GM23248 (cell line): ENCODE measurements around the gene SGMS1. TPM values are rescaled to one million over a fixed set of nuclear protein-coding genes. Genes with fewer than 3 reads are reported as not detected.

Experiments used
- DNase-seq: peaks from one replicate; pipeline ENCODE4 v3.0.0-alpha.2; 2015
- H2AFZ ChIP-seq: fragments of 200-600 bp; sonication (generic); 2 replicates; pipeline ENCODE4 v1.6.1; 2016; ENCODE audit warnings: antibody characterized with exemption
- H3F3A ChIP-seq: fragments of 200-600 bp; sonication (generic); 2 replicates; pipeline ENCODE4 v1.6.1; 2016; ENCODE audit warnings: mild to moderate bottlenecking, antibody characterized with exemption, mixed run types; ENCODE audit not compliant: insufficient read depth
- H3K27ac ChIP-seq: fragments of 200-600 bp; sonication (generic); 2 replicates; pipeline ENCODE4 v1.5.1; 2016; ENCODE audit warnings: mild to moderate bottlenecking
- H3K27me3 ChIP-seq: fragments of 200-600 bp; sonication (generic); replicated peaks from 2 replicates; pipeline ENCODE4 v1.6.1; 2016; ENCODE audit warnings: mild to moderate bottlenecking; ENCODE audit not compliant: insufficient read depth
- H3K36me3 ChIP-seq: fragments of 200-600 bp; sonication (generic); 2 replicates; pipeline ENCODE4 v1.6.1; 2016; ENCODE audit warnings: low read depth, mild to moderate bottlenecking
- H3K4me1 ChIP-seq: fragments of 200-600 bp; sonication (generic); 2 replicates; pipeline ENCODE4 v1.6.1; 2016; ENCODE audit warnings: mild to moderate bottlenecking; ENCODE audit not compliant: insufficient read depth
- H3K4me2 ChIP-seq: fragments of 200-600 bp; sonication (generic); one replicate; pipeline ENCODE4 v1.6.1; 2016; ENCODE audit warnings: mild to moderate bottlenecking; ENCODE audit not compliant: unreplicated experiment
- H3K4me3 ChIP-seq: fragments of 200-600 bp; sonication (generic); 2 replicates; pipeline ENCODE4 v1.5.1; 2016; ENCODE audit warnings: mild to moderate bottlenecking
- H3K79me2 ChIP-seq: fragments of 200-600 bp; sonication (generic); 2 replicates; pipeline ENCODE4 v1.6.1; 2016; ENCODE audit warnings: mild to moderate bottlenecking; ENCODE audit not compliant: insufficient read depth
- H3K9ac ChIP-seq: fragments of 200-600 bp; sonication (generic); 2 replicates; pipeline ENCODE4 v1.6.1; 2016; ENCODE audit warnings: mild to moderate bottlenecking
- H3K9me2 ChIP-seq: fragments of 200-600 bp; sonication (generic); 2 replicates; pipeline ENCODE4 v1.6.1; 2016; ENCODE audit warnings: mixed run types, mild to moderate bottlenecking, moderate library complexity; ENCODE audit not compliant: insufficient read depth
- H3K9me3 ChIP-seq: fragments of 200-600 bp; sonication (generic); one replicate; pipeline ENCODE4 v1.6.1; 2017; ENCODE audit warnings: low read depth
- H4K20me1 ChIP-seq: fragments of 200-600 bp; sonication (generic); 2 replicates; pipeline ENCODE4 v1.6.0; 2016; ENCODE audit not compliant: insufficient read depth
- EZH2 ChIP-seq: fragments of 200-600 bp; sonication (generic); IDR thresholded peaks from 2 replicates; pipeline ENCODE4 v1.6.1; 2018; ENCODE audit warnings: antibody characterized with exemption, mild to moderate bottlenecking; ENCODE audit not compliant: insufficient read depth, poor library complexity, severe bottlenecking
- EZH2phosphoT487 ChIP-seq: fragments of 200-600 bp; sonication (generic); IDR thresholded peaks from 2 replicates; pipeline ENCODE4 v1.6.1; 2018; ENCODE audit warnings: antibody characterized with exemption, moderate library complexity, mild to moderate bottlenecking, low read depth; ENCODE audit not compliant: insufficient read depth
- WGBS, 2 experiments: methylation state at CpG; one replicate each; pipeline ENCODE4 v1.1.6; 2015 to 2017; ENCODE audit warnings: low lambda C conversion rate in 2 of 2, low coverage in 1 of 2; ENCODE audit errors: missing lambda C conversion rate in 2 of 2; 5-methylcytosine and 5-hydroxymethylcytosine counted together
- in situ Hi-C: fragments of 300-500 bp; cut with MboI; formaldehyde crosslinking; loops from 2 replicates; pipeline ENCODE4 v1.15.0; 2020
- polyA plus RNA-seq: library from polyadenylated mRNA; unstranded; fragments of >200 nt; fragmentation: Nextera tagmentation; extraction: Ambion mirVana; gene quantifications from 2 replicates; pipeline ENCODE4 v1.2.1, GENCODE V29; 2016
- total RNA-seq: library from RNA; depleted of rRNA; stranded (reverse); fragments of >200 nt; shearing (Covaris generic); gene quantifications from 2 replicates; pipeline ENCODE4 v1.2.3, GENCODE V29; 2014

SGMS1 gene
- total and polyA plus RNA-seq, 2 experiments from 2014 or later: 22.7 to 53.6 TPM

DNA sequence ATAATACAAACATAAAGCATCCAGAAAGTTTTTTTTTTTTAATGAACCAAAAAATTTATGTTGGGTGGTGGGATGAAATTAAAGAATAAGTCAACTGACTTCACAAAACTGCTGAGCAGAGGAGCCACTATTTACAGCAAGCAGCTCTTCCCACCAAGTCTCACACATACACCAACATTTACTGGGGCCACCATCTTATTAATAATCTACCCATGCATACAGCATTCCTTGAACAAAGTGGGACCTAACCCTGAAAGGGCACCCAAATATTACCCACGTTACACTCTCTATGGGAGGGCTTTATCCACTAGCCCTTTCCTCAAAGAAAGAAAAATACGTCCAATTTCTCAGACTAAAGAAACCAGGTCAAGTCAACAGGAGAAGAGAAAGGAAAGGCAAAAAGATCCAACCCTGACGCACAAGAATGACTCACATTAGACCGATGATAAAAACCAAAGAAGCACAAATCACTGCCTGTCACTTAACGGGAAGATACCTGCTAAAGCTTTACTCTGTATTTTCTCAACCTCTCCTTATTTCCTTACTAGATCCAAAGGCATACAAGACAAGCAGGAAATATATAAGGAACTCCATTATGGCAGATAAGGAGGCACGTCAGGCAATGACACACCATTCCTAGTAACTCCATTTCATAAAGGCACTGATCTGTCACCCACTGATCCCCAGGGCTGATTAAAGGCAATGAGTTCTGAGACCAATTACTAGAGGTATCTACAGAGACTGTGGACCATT, 230.6 kb downstream of the SGMS1 start:
- no peak overlapping the region for H3K9ac ChIP-seq
- H2AFZ ChIP-seq: no peak overlapping the region
- no peaks in the 10 kb centered on the region for H3K36me3 ChIP-seq
- in situ Hi-C loops: no loop called here
- no peaks in the 10 kb centered on the region for H3K9me3 ChIP-seq
- H3K79me2 ChIP-seq: peaks cover 87% of the 10 kb centered on the region
- WGBS, 2 experiments: 86 to 96% methylated on average over 6 of the region's 6 CpGs
- peaks cover 39% of the 10 kb centered on the region for H3K4me1 ChIP-seq
- no peak overlapping the region for H3K27ac ChIP-seq
- H3K27me3 ChIP-seq: no peaks in the 10 kb centered on the region
- DNase-seq: no peak
- no peak overlapping the region for H3K4me2 ChIP-seq
- no peak overlapping the region for H3K4me3 ChIP-seq
- H4K20me1 ChIP-seq: peaks cover 9% of the 10 kb centered on the region; the same call in 1 of the 2 replicates
- peaks cover 10% of the 10 kb centered on the region; the same call in 1 of the 2 replicates for H3F3A ChIP-seq
- H3K9me2 ChIP-seq: no peaks in the 10 kb centered on the region
- no peak for TF ChIP-seq EZH2phosphoT487
- TF ChIP-seq EZH2: no peak

DNA sequence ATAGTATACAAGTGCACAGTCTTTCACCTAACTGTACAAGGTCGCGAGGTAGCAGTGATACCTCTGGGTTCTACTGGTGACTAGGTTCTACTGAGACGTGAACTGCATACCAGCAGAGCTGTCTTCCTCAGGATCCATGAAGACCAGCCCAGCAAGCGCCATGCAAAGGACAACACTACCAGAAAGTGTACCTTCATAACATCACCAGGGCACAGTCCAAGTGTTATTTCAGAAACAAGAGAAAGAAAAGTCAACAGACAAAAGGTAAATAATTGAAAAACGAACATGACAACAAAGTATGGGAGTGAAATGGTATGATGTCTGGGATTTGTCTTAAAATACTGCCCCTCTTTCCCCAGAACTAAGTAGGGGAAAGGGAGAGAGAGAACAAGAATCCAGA, 231.3 kb downstream of the SGMS1 start:
- H3K79me2 ChIP-seq: peaks cover 87% of the 10 kb centered on the region
- DNase-seq: no peak
- H3K27ac ChIP-seq: no peak overlapping the region
- peaks cover 9% of the 10 kb centered on the region; the same call in 1 of the 2 replicates for H3F3A ChIP-seq
- H2AFZ ChIP-seq: no peak overlapping the region
- no peaks in the 10 kb centered on the region for H3K36me3 ChIP-seq
- no peak overlapping the region for H3K4me3 ChIP-seq
- no peaks in the 10 kb centered on the region for H3K9me3 ChIP-seq
- no peak overlapping the region for H3K9ac ChIP-seq
- peaks cover 9% of the 10 kb centered on the region; the same call in 1 of the 2 replicates for H4K20me1 ChIP-seq
- H3K27me3 ChIP-seq: no peaks in the 10 kb centered on the region
- TF ChIP-seq EZH2phosphoT487 (no peak), EZH2 (no peak)
- 85 to 94% methylated on average over 5 of the region's 5 CpGs for WGBS, 2 experiments
- H3K4me1 ChIP-seq: peaks cover 39% of the 10 kb centered on the region
- H3K4me2 ChIP-seq: no peak overlapping the region
- H3K9me2 ChIP-seq: no peaks in the 10 kb centered on the region
- in situ Hi-C loops: no loop called here

DNA sequence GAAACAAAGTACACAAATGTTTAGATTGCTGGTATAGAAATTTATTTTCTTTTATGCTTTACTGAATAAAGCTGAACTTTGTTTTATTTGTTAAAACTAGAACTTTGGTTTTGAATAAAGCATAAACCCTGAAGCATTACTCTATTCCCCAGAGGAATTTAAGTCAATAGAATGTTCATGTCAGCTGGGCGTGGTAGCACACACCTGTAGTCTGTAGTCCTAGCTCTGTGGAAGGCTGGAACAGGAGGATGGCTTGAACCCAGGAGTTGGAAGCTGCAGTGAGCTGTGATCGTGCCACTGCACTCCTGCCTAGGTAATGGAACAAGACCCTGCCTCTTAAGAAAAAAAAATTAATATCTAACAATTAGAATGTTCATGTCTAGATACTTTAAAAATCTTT, 233.5 kb downstream of the SGMS1 start:
- no peak overlapping the region for H2AFZ ChIP-seq
- WGBS, 2 experiments: 100% methylated on average over 2 of the region's 2 CpGs
- TF ChIP-seq EZH2 (no peak), EZH2phosphoT487 (no peak)
- H3K4me3 ChIP-seq: no peak overlapping the region
- in situ Hi-C loops: no loop called here
- peaks cover 28% of the 10 kb centered on the region for H3K4me1 ChIP-seq
- peaks cover 90% of the 10 kb centered on the region for H3K79me2 ChIP-seq
- H4K20me1 ChIP-seq: 0 out of 2 replicates have a peak, but pooled peaks cover 9% of the 10 kb centered on the region
- H3F3A ChIP-seq: no peaks in the 10 kb centered on the region
- no peaks in the 10 kb centered on the region for H3K36me3 ChIP-seq
- DNase-seq: no peak
- no peaks in the 10 kb centered on the region for H3K27me3 ChIP-seq
- H3K9me3 ChIP-seq: no peaks in the 10 kb centered on the region
- H3K27ac ChIP-seq: no peak overlapping the region
- H3K9me2 ChIP-seq: no peaks in the 10 kb centered on the region
- H3K4me2 ChIP-seq: no peak overlapping the region
- no peak overlapping the region for H3K9ac ChIP-seq

DNA sequence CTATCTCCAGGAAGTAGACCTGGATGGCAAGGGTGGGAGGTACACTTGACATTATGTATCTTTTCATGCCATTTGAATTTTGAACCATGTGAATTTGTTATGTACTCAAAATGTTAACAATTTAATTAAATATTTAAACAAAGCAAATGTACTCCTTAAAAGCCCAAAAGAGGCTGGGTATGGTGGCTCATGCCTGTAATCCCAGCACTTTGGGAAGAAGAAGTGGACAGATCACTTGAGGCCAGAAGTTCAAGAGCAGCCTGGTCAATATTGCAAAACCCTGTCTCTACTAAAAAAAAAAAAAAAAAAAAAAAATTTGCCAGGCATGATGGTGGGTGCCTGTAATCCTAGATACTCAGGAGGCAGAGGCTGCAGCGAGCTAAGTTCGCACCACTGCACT, 235.6 kb downstream of the SGMS1 start:
- no peak for DNase-seq
- TF ChIP-seq EZH2phosphoT487 (no peak), EZH2 (no peak)
- no peaks in the 10 kb centered on the region for H3F3A ChIP-seq
- H3K4me2 ChIP-seq: no peak overlapping the region
- H2AFZ ChIP-seq: no peak overlapping the region
- no peaks in the 10 kb centered on the region for H3K27me3 ChIP-seq
- H3K4me3 ChIP-seq: no peak overlapping the region
- WGBS, 2 experiments: 100% methylated on average over 2 of the region's 2 CpGs
- no peaks in the 10 kb centered on the region for H3K36me3 ChIP-seq
- no peak overlapping the region for H3K9ac ChIP-seq
- no peaks in the 10 kb centered on the region for H3K9me3 ChIP-seq
- in situ Hi-C loops: no loop called here
- H4K20me1 ChIP-seq: 0 out of 2 replicates have a peak, but pooled peaks cover 7% of the 10 kb centered on the region
- no peaks in the 10 kb centered on the region for H3K9me2 ChIP-seq
- no peak overlapping the region for H3K27ac ChIP-seq
- peaks cover 100% of the 10 kb centered on the region for H3K79me2 ChIP-seq
- H3K4me1 ChIP-seq: peaks cover 9% of the 10 kb centered on the region; the same call in 1 of the 2 replicates
